DND-41 (cell line): ENCODE results near the gene TPP1.

ENCODE experiments used
- CTCF ChIP-seq: IDR thresholded peaks from 2 replicates; pipeline ENCODE4 v1.5.1; 2012; ENCODE audit warnings: borderline replicate concordance, low read length, moderate library complexity, mild to moderate bottlenecking; ENCODE audit not compliant: poor library complexity, severe bottlenecking; ENCODE audit errors: extremely low read depth
- EZH2 ChIP-seq: IDR thresholded peaks from 3 replicates; pipeline ENCODE4 v1.6.1; 2012; ENCODE audit warnings: borderline replicate concordance, low read depth, mild to moderate bottlenecking, moderate library complexity, low read length, inconsistent platforms; ENCODE audit not compliant: severe bottlenecking

GRCh38 chr11:6632116-6633073, 13.2 kb upstream of the TPP1 start:
- no peak for TF ChIP-seq CTCF
- no peak for TF ChIP-seq EZH2
